Camera-type eye (tissue), 1 donor: ENCODE measurements around the gene SRBD1. TPM values are rescaled to one million over a fixed set of nuclear protein-coding genes. Genes with fewer than 3 reads are reported as not detected.

ENCODE experiments used
- total RNA-seq: library from RNA; depleted of rRNA; stranded (reverse); fragments of >200 nt; gene quantifications from one replicate; pipeline ENCODE4 v1.2.3, GENCODE V29; 2014

Gene SRBD1, protein sequence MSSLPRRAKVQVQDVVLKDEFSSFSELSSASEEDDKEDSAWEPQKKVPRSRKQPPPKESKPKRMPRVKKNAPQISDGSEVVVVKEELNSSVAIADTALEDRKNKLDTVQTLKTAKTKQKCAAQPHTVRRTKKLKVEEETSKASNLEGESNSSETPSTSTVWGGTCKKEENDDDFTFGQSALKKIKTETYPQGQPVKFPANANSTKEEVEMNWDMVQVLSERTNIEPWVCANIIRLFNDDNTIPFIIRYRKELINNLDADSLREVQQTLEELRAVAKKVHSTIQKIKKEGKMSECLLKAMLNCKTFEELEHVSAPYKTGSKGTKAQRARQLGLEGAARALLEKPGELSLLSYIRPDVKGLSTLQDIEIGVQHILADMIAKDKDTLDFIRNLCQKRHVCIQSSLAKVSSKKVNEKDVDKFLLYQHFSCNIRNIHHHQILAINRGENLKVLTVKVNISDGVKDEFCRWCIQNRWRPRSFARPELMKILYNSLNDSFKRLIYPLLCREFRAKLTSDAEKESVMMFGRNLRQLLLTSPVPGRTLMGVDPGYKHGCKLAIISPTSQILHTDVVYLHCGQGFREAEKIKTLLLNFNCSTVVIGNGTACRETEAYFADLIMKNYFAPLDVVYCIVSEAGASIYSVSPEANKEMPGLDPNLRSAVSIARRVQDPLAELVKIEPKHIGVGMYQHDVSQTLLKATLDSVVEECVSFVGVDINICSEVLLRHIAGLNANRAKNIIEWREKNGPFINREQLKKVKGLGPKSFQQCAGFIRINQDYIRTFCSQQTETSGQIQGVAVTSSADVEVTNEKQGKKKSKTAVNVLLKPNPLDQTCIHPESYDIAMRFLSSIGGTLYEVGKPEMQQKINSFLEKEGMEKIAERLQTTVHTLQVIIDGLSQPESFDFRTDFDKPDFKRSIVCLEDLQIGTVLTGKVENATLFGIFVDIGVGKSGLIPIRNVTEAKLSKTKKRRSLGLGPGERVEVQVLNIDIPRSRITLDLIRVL
- 36.7 TPM for total RNA-seq

DNA sequence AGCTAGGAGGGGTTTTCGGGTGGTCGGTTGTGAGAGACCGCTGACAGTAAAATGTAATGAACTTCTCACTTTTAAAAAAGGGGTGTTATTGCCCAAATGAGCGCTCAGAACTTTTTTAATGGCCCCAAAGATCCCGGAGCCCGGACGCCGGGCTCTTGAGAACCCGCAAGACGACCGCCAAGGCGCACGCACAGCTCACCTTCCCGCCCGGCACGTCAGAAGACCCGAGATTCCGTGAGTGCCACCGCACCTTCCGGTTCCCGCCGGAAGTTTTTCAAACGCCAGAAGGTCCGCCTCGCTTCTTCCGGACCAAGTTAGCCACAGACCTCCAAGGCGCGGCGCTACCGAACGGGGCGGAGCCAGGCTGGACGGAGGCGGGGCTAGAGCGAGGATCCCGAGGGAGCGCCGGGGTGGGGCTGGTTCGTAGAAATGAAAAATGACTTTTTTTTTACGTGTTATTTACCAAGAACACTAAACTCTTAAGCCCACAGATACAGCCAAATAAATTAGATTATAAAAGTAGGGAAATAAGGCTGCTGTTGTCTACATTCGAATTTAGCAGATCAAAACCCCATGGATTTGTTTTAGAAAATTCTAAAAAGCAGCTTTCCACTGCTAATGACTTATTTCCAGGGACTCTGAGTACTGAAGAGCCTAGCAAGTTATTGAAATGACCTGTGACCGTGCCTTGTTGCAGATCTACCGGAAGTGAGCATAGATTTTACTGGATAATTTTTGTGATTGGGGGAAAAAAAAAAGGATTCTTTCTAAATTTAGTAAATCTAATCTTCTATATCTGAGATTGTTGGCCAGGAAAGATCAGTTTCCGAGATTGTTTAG is at the start of gene SRBD1:
Gene SRBD1, minus strand, starts transcription at position 248 of the 840 bp plus-strand sequence. CDS start 5,826 bp downstream, outside the sequence.

GRCh38 chr2:45651415-45652089 is 40.5 kb upstream of the SRBD1 start, which contains the start of gene PRKCE:
Gene PRKCE (plus strand): TSS chr2:45651675.

Other genes with a start within 250 kb of the SRBD1 start
- 18.9 TPM for gene PRKCE, start 40.4 kb upstream of the SRBD1 start, total RNA-seq